OCI-LY7 (cell line): Measurements from ENCODE around the gene CDC42BPB. TPM values are rescaled to one million over a fixed set of nuclear protein-coding genes. Genes with fewer than 3 reads are reported as not detected.

Experiments
- BruUV-seq: library from RNA; stranded (reverse); fragments of 400-500 nt; replicated peaks from 2 replicates; lab custom pipeline; 2021; lab: Mats Ljungman, UMichigan
- CTCF ChIA-PET: fragments of 300-600 bp; sonication (Branson Sonifier 250); formaldehyde crosslinking; loops from one replicate; lab custom pipeline; 2022; ENCODE audit warnings: antibody characterized with exemption; ENCODE audit not compliant: unreplicated experiment; lab: Charles Lee
- POLR2A ChIA-PET: fragments of 300-600 bp; sonication (Branson Sonifier 250); formaldehyde crosslinking; loops from one replicate; lab custom pipeline; 2022; ENCODE audit warnings: antibody characterized with exemption; lab: Charles Lee
- DNase-seq: peaks from one replicate; pipeline ENCODE4 v3.0.0-alpha.2; 2015; ENCODE audit warnings: low spot score
- H2AFZ ChIP-seq: fragments of 200-600 bp; sonication (generic), shearing (Covaris generic); 2 replicates; pipeline ENCODE4 v1.6.1; 2014; ENCODE audit warnings: mild to moderate bottlenecking, antibody characterized with exemption, low read length, moderate library complexity
- H3K27ac ChIP-seq: fragments of 200-600 bp; sonication (generic); 2 replicates; pipeline ENCODE4 v1.5.1; 2014; ENCODE audit warnings: mixed run types, low read depth, mild to moderate bottlenecking, moderate library complexity, low read length, inconsistent platforms; ENCODE audit not compliant: poor library complexity, severe bottlenecking
- H3K36me3 ChIP-seq: fragments of 200-600 bp; sonication (generic); 2 replicates; pipeline ENCODE4 v1.6.1; 2014; ENCODE audit warnings: mild to moderate bottlenecking, antibody characterized with exemption, low read length, moderate library complexity, mixed read lengths; ENCODE audit not compliant: insufficient read depth
- H3K4me1 ChIP-seq: fragments of 200-600 bp; sonication (generic); 2 replicates; pipeline ENCODE4 v1.5.1; 2014; ENCODE audit warnings: mild to moderate bottlenecking, low read length; ENCODE audit not compliant: insufficient read depth, poor library complexity, severe bottlenecking
- H3K4me2 ChIP-seq: fragments of 200-600 bp; sonication (generic); 2 replicates; pipeline ENCODE4 v1.6.1; 2014; ENCODE audit warnings: mild to moderate bottlenecking, low read length
- H3K4me3 ChIP-seq: fragments of 200-600 bp; sonication (generic); 2 replicates; pipeline ENCODE4 v1.5.1; 2014; ENCODE audit warnings: mild to moderate bottlenecking, low read depth, low read length; ENCODE audit not compliant: poor library complexity, severe bottlenecking
- H3K79me2 ChIP-seq: fragments of 200-600 bp; sonication (generic); 2 replicates; pipeline ENCODE4 v1.6.1; 2016; ENCODE audit warnings: low read depth, mild to moderate bottlenecking, low read length, moderate library complexity, mixed read lengths; ENCODE audit not compliant: insufficient read depth
- H3K9me2 ChIP-seq: fragments of 200-600 bp; sonication (generic); 2 replicates; pipeline ENCODE4 v1.6.1; 2016; ENCODE audit warnings: mild to moderate bottlenecking, low read length, mixed read lengths; ENCODE audit not compliant: insufficient read depth
- H3K9me3 ChIP-seq: fragments of 200-600 bp; sonication (generic); 2 replicates; pipeline ENCODE4 v1.6.1; 2014; ENCODE audit warnings: mild to moderate bottlenecking, mixed run types, low read length, mixed read lengths
- H4K20me1 ChIP-seq: fragments of 200-600 bp; sonication (generic); 2 replicates; pipeline ENCODE4 v1.6.1; 2014; ENCODE audit warnings: mild to moderate bottlenecking, antibody characterized with exemption, low read length, moderate library complexity, mixed read lengths; ENCODE audit not compliant: insufficient read depth
- CTCF ChIP-seq: fragments of 200-600 bp; sonication (generic); conservative IDR thresholded peaks from 2 replicates; pipeline ENCODE4 v1.5.1; 2014; ENCODE audit warnings: mild to moderate bottlenecking, antibody characterized with exemption, low read length, moderate library complexity, mixed read lengths
- EZH2phosphoT487 ChIP-seq: fragments of 200-600 bp; sonication (generic); IDR thresholded peaks from 2 replicates; pipeline ENCODE4 v1.6.1; 2018; ENCODE audit warnings: low read depth, borderline replicate concordance, mild to moderate bottlenecking, mixed run types, antibody characterized with exemption, low read length, moderate library complexity, mixed read lengths
- intact Hi-C: fragments of 100-400 bp; cut with micrococcal nuclease; formaldehyde crosslinking; loops from one replicate; pipeline ENCODE4 v1.10.0; 2022; ENCODE audit not compliant: unreplicated experiment
- total RNA-seq, 2 experiments: library from RNA; depleted of rRNA in 1 of 2; stranded (reverse); fragments of >200 nt in 1 of 2; shearing (Covaris generic) in 1 of 2; gene quantifications; 2 replicates each; pipeline ENCODE4 v1.2.3, GENCODE V29; 2014 to 2022

The CDC42BPB gene
- total RNA-seq, 2 experiments from 2014 or later, result 0.03 to 0.46 TPM

- Histone ChIP-seq H3K27ac (no peak overlapping the region), H3K4me1 (no peaks in the 10 kb centered on the region), H3K9me3 (no peaks in the 10 kb centered on the region), H3K9me2 (no peaks in the 10 kb centered on the region), H4K20me1 (no peaks in the 10 kb centered on the region), H3K4me2 (no peak overlapping the region), H3K4me3 (no peak overlapping the region), H2AFZ (no peak overlapping the region), H3K79me2 (no peaks in the 10 kb centered on the region), H3K36me3 (no peaks in the 10 kb centered on the region)
- ChIA-PET CTCF (no interaction called here), POLR2A (no interaction called here)
- no TSS peak for BruUV-seq
- TF ChIP-seq CTCF (no peak), EZH2phosphoT487 (no peak)
- DNase-seq, result no peak
- intact Hi-C loops, result no loop called here
These were observed 874 bp downstream of the CDC42BPB start for GRCh38 chr14:103056322-103057027.

GRCh38 chr14:103055695-103056094, 1.7 kb downstream of the CDC42BPB start:
- CTCF ChIA-PET, result no interaction called here
- no peak overlapping the region for H2AFZ ChIP-seq
- no peak for DNase-seq

More at GRCh38 chr14:103055695-103056094, 1.7 kb downstream of the CDC42BPB start:
- H3K4me2 ChIP-seq, result no peak overlapping the region
- intact Hi-C loops, result no loop called here
- no peaks in the 10 kb centered on the region for H3K4me1 ChIP-seq
- POLR2A ChIA-PET, result no interaction called here
- no peak for TF ChIP-seq CTCF
- TF ChIP-seq EZH2phosphoT487, result no peak
- no peaks in the 10 kb centered on the region for H4K20me1 ChIP-seq
- no peak overlapping the region for H3K27ac ChIP-seq
- H3K36me3 ChIP-seq, result no peaks in the 10 kb centered on the region
- H3K9me2 ChIP-seq, result no peaks in the 10 kb centered on the region
- no peaks in the 10 kb centered on the region for H3K79me2 ChIP-seq
- BruUV-seq, result no TSS peak
- H3K9me3 ChIP-seq, result no peaks in the 10 kb centered on the region
- H3K4me3 ChIP-seq, result no peak overlapping the region
